ENCODE data around the gene LPAR2.

Gene LPAR2

GRCh38 chr19:19644054-19644388 is 16.0 kb upstream of the LPAR2 start:
- Mint-ChIP-seq H3K9me3 (no peaks in the 10 kb centered on the region), H3K4me1 (ENCODE audit: low read depth) (peaks cover 23% of the 10 kb centered on the region), H3K27ac (peak overlapping the region; percentile 92), H3K27me3 (no peaks in the 10 kb centered on the region), H3K36me3 (ENCODE audit: low read depth) (peaks cover 91% of the 10 kb centered on the region), H3K4me3 (peak overlapping the region; percentile 91)
- DNase-seq, result no peak

GRCh38 chr19:19643158-19644053 is 15.4 kb upstream of the LPAR2 start, which contains the start of gene GMIP:
Gene GMIP, minus strand, starts transcription at chr19:19643657. Its CDS starts 128 bp downstream, at chr19:19643529.
- Mint-ChIP-seq H3K9me3 (no peaks in the 10 kb centered on the region), H3K36me3 (ENCODE audit: low read depth) (peaks cover 91% of the 10 kb centered on the region), H3K4me1 (ENCODE audit: low read depth) (peaks cover 23% of the 10 kb centered on the region), H3K27ac (peak within 1 kb of the TSS; percentile 92), H3K4me3 (peak within 1 kb of the TSS; percentile 91), H3K27me3 (no peaks in the 10 kb centered on the region)
- peak; percentile 90 for DNase-seq

- Mint-ChIP-seq H3K4me1 (ENCODE audit: low read depth) (peaks cover 23% of the 10 kb centered on the region), H3K36me3 (ENCODE audit: low read depth) (peaks cover 90% of the 10 kb centered on the region), H3K4me3 (peak overlapping the region; percentile 91), H3K9me3 (no peaks in the 10 kb centered on the region), H3K27ac (peak overlapping the region; percentile 92), H3K27me3 (no peaks in the 10 kb centered on the region)
- DNase-seq, result peak; percentile 73
Observed at GRCh38 chr19:19642506-19643157, 14.6 kb upstream of the LPAR2 start.

GRCh38 chr19:19637523-19638251 is 9.7 kb upstream of the LPAR2 start:
- H3K36me3 Mint-ChIP-seq (ENCODE audit: low read depth), result peaks cover 90% of the 10 kb centered on the region

GRCh38 chr19:19637186-19637522 is 9.1 kb upstream of the LPAR2 start:
- H3K4me3 Mint-ChIP-seq, result no peak overlapping the region
- H3K27ac Mint-ChIP-seq, result no peak overlapping the region
- no peaks in the 10 kb centered on the region for H3K27me3 Mint-ChIP-seq
- H3K4me1 Mint-ChIP-seq (ENCODE audit: low read depth), result peaks cover 16% of the 10 kb centered on the region
- no peaks in the 10 kb centered on the region for H3K9me3 Mint-ChIP-seq
- DNase-seq, result no peak
- peaks cover 90% of the 10 kb centered on the region for H3K36me3 Mint-ChIP-seq (ENCODE audit: low read depth)

More at GRCh38 chr19:19637523-19638251, 9.7 kb upstream of the LPAR2 start:
- Mint-ChIP-seq H3K27me3 (no peaks in the 10 kb centered on the region), H3K27ac (no peak overlapping the region), H3K9me3 (no peaks in the 10 kb centered on the region), H3K4me3 (no peak overlapping the region), H3K4me1 (ENCODE audit: low read depth) (peaks cover 20% of the 10 kb centered on the region)
- DNase-seq, result no peak

- Mint-ChIP-seq H3K9me3 (no peaks in the 10 kb centered on the region), H3K27ac (peak overlapping the region; percentile 50), H3K27me3 (no peaks in the 10 kb centered on the region), H3K4me1 (ENCODE audit: low read depth) (peaks cover 11% of the 10 kb centered on the region), H3K4me3 (no peak overlapping the region), H3K36me3 (ENCODE audit: low read depth) (peaks cover 86% of the 10 kb centered on the region)
- no peak for DNase-seq
Observed at GRCh38 chr19:19636573-19637185, 8.7 kb upstream of the LPAR2 start.

GRCh38 chr19:19635313-19635702 is 7.3 kb upstream of the LPAR2 start:
- Mint-ChIP-seq H3K4me3 (no peak overlapping the region), H3K36me3 (ENCODE audit: low read depth) (peaks cover 89% of the 10 kb centered on the region), H3K9me3 (no peaks in the 10 kb centered on the region), H3K27me3 (no peaks in the 10 kb centered on the region), H3K27ac (no peak overlapping the region), H3K4me1 (ENCODE audit: low read depth) (peaks cover 8% of the 10 kb centered on the region)
- DNase-seq, result no peak

GRCh38 chr19:19634516-19635312 is 6.7 kb upstream of the LPAR2 start:
- H3K9me3 Mint-ChIP-seq, result no peaks in the 10 kb centered on the region
- peaks cover 5% of the 10 kb centered on the region for H3K4me1 Mint-ChIP-seq (ENCODE audit: low read depth)
- H3K4me3 Mint-ChIP-seq, result no peak overlapping the region
- H3K27ac Mint-ChIP-seq, result peak overlapping the region; percentile 80
- peaks cover 88% of the 10 kb centered on the region for H3K36me3 Mint-ChIP-seq (ENCODE audit: low read depth)
- H3K27me3 Mint-ChIP-seq, result no peaks in the 10 kb centered on the region
- DNase-seq, result no peak

GRCh38 chr19:19633711-19634515 is 5.9 kb upstream of the LPAR2 start:
- no peaks in the 10 kb centered on the region for H3K9me3 Mint-ChIP-seq
- H3K27ac Mint-ChIP-seq, result peak overlapping the region; percentile 8
- DNase-seq, result no peak
- peaks cover 87% of the 10 kb centered on the region for H3K36me3 Mint-ChIP-seq (ENCODE audit: low read depth)
- no peak overlapping the region for H3K4me3 Mint-ChIP-seq
- peaks cover 5% of the 10 kb centered on the region for H3K4me1 Mint-ChIP-seq (ENCODE audit: low read depth)
- H3K27me3 Mint-ChIP-seq, result no peaks in the 10 kb centered on the region

- DNase-seq, result no peak
- H3K36me3 Mint-ChIP-seq (ENCODE audit: low read depth), result peaks cover 80% of the 10 kb centered on the region
- peak overlapping the region; percentile 50 for H3K27ac Mint-ChIP-seq
- no peaks in the 10 kb centered on the region for H3K9me3 Mint-ChIP-seq
- no peak overlapping the region for H3K4me3 Mint-ChIP-seq
- peaks cover 9% of the 10 kb centered on the region for H3K4me1 Mint-ChIP-seq (ENCODE audit: low read depth)
- H3K27me3 Mint-ChIP-seq, result no peaks in the 10 kb centered on the region
Observed at GRCh38 chr19:19632661-19633060, 4.6 kb upstream of the LPAR2 start.

- Mint-ChIP-seq H3K4me1 (ENCODE audit: low read depth) (peaks cover 22% of the 10 kb centered on the region), H3K9me3 (no peaks in the 10 kb centered on the region), H3K4me3 (no peak overlapping the region), H3K36me3 (ENCODE audit: low read depth) (peaks cover 79% of the 10 kb centered on the region), H3K27me3 (no peaks in the 10 kb centered on the region), H3K27ac (peak overlapping the region; percentile 68)
- no peak for DNase-seq
Observed at GRCh38 chr19:19631346-19631745, 3.3 kb upstream of the LPAR2 start.

- no peaks in the 10 kb centered on the region for H3K27me3 Mint-ChIP-seq
- peaks cover 25% of the 10 kb centered on the region for H3K4me1 Mint-ChIP-seq (ENCODE audit: low read depth)
- H3K36me3 Mint-ChIP-seq (ENCODE audit: low read depth), result peaks cover 74% of the 10 kb centered on the region
- no peak for DNase-seq
- H3K27ac Mint-ChIP-seq, result no peak overlapping the region
- H3K4me3 Mint-ChIP-seq, result no peak overlapping the region
- H3K9me3 Mint-ChIP-seq, result no peaks in the 10 kb centered on the region
Observed at GRCh38 chr19:19630426-19630825, 2.4 kb upstream of the LPAR2 start.

GRCh38 chr19:19630062-19630414 is 2.0 kb upstream of the LPAR2 start:
- Mint-ChIP-seq H3K27me3 (no peaks in the 10 kb centered on the region), H3K27ac (no peak overlapping the region), H3K4me3 (no peak overlapping the region), H3K4me1 (ENCODE audit: low read depth) (peaks cover 25% of the 10 kb centered on the region), H3K36me3 (ENCODE audit: low read depth) (peaks cover 71% of the 10 kb centered on the region), H3K9me3 (no peaks in the 10 kb centered on the region)
- DNase-seq, result peak; percentile 31
